ENCODE measurements around the gene TRANK1.

GRCh38 chr3:36906504-36907149 lies 38.2 kb downstream of the TRANK1 start:
- no peak for TF ChIP-seq CTCF (IDR thresholded peaks at IDR 0.05)
- no peak for TF ChIP-seq POLR2A (IDR thresholded peaks at IDR 0.05)

Data from heart left ventricle (tissue), 13 donors.